CD4-positive, alpha-beta T cell treated with Interleukin-6 at 100 ng/mL for 8 hours (primary cell): ENCODE measurements around the gene RASA3.
"Not testable (repeated sequence)": the region's sequence is repeated elsewhere in the genome, so short reads cannot be mapped to it uniquely, and the experiment has no call there.

ENCODE experiments used
- DNase-seq: peaks from one replicate; pipeline ENCODE4 v3.0.0-alpha.2; 2020; ENCODE audit warnings: mixed read lengths, low spot score

The RASA3 gene

GRCh38 chr13:114155926-114156883, 23.8 kb upstream of the RASA3 start:
- no peak for DNase-seq

- DNase-seq, result no peak
These were observed 22.9 kb upstream of the RASA3 start for GRCh38 chr13:114155320-114155719.

GRCh38 chr13:114154476-114154875, 22.1 kb upstream of the RASA3 start:
- no peak for DNase-seq

GRCh38 chr13:114153485-114154080, 21.2 kb upstream of the RASA3 start:
- no peak for DNase-seq

GRCh38 chr13:114152831-114153371, 20.5 kb upstream of the RASA3 start:
- no peak for DNase-seq

- no peak for DNase-seq
These were observed 19.8 kb upstream of the RASA3 start for GRCh38 chr13:114152285-114152645.

- peak; percentile 67 for DNase-seq
These were observed 19.3 kb upstream of the RASA3 start for GRCh38 chr13:114151565-114152284.

GRCh38 chr13:114151031-114151430, 18.6 kb upstream of the RASA3 start:
- DNase-seq, result peak; percentile 37

- no peak for DNase-seq
These were observed 17.6 kb upstream of the RASA3 start for GRCh38 chr13:114149774-114150740.

- not testable (repeated sequence) for DNase-seq
These were observed 16.5 kb upstream of the RASA3 start for GRCh38 chr13:114148886-114149285.

GRCh38 chr13:114148521-114148855, 16.1 kb upstream of the RASA3 start:
- DNase-seq, result peak; percentile 93

- DNase-seq, result no peak
These were observed 15.5 kb upstream of the RASA3 start for GRCh38 chr13:114147803-114148520.

- no peak for DNase-seq
These were observed 14.2 kb upstream of the RASA3 start for GRCh38 chr13:114146629-114147028.

GRCh38 chr13:114146173-114146572, 13.8 kb upstream of the RASA3 start:
- no peak for DNase-seq

GRCh38 chr13:114145722-114146121, 13.3 kb upstream of the RASA3 start:
- no peak for DNase-seq

- no peak for DNase-seq
These were observed 12.8 kb upstream of the RASA3 start for GRCh38 chr13:114145256-114145655.

- DNase-seq, result no peak
These were observed 12.3 kb upstream of the RASA3 start for GRCh38 chr13:114144606-114145244.

GRCh38 chr13:114143806-114144605, 11.6 kb upstream of the RASA3 start:
- peak; percentile 32 for DNase-seq
